ENCODE measurements around the gene STYXL2.

STYXL2 gene

DNA sequence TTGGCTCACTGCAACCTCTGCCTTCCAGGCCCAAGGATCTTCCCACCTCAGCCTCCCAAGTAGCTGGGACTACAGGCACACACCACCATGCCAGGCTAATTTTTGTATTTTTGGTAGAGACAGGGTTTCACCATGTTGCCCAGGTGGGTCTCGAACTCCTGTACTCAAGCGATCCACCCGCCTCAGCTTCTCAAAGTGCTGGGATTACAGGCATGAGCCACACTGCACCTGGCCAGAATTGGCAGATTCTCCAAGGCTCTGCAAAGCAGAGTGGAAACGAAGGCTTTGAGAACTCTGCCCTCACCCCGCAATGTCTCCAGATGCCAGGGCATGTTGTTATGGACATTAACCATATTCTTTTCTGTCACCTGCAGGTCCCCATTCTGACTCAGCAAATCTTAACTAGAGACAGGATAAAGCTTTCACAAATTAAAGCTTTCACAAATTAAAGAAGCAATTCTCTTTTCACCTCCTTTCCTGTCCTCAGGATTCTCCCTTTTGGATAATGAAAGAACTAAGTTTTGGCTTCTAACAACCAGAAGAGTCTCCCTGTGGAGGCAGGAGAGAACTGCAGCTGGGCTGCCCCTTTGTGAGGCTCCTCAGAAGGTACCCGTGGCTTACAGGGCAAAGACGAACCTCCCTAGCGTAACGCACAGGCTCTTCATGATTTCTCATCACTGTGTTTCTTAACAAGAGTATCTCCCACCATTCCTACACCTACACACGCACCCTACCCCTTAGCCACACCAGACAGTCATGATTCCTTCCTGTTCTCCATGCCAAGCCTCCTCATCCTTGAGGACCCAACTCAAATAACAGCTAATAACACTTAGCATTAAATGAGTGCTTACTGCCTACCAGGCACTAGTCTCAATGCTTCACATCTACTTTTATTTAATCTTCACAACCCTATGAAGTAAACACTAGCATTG is 33.5 kb upstream of the STYXL2 start:
- Histone ChIP-seq H3K36me3 (ENCODE audit: control insufficient read depth in 1 of 2, insufficient read depth in 2 of 2, low read length in 2 of 2) (peaks cover 5 to 48% of the 10 kb centered on the region in 2 donors), H3K9me3 (ENCODE audit: control insufficient read depth in 1 of 2, low read length in 2 of 2) (no peaks in the 10 kb centered on the region), H3K9ac (ENCODE audit: low read depth in 1 of 2, low read length in 2 of 2) (no peak overlapping the region), H3K27me3 (ENCODE audit: control insufficient read depth in 1 of 2, insufficient read depth in 2 of 2, low read length in 2 of 2) (no peaks in the 10 kb centered on the region), H3K4me3 (ENCODE audit: low read depth in 1 of 2, low read length in 2 of 2) (no peak overlapping the region), H3K4me1 (ENCODE audit: control insufficient read depth in 1 of 2, insufficient read depth in 2 of 2, low read length in 2 of 2) (peaks cover 4 to 9% of the 10 kb centered on the region in 2 donors), H3K27ac (ENCODE audit: low read depth, low read length) (no peak overlapping the region)

DNA sequence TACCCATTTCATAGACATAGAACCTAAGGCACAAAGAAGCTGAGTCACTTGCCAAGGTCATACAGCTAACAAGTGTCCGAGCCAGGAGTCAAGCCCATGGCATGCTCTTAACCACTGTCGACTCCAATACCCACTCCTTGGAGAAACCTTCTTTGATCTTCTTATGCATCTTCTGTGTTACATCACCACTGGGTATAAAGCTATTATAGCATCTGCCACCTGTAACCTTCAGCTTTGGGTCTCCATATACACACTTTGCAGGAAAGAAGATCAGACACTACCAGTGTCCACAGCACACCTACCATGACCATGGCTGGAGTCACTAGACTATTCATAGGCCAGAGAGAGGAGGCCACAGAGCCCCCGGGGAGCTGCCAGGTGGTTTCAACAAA is 32.8 kb upstream of the STYXL2 start:
- Histone ChIP-seq H3K4me3 (ENCODE audit: low read depth in 1 of 2, low read length in 2 of 2) (no peak overlapping the region), H3K9ac (ENCODE audit: low read depth in 1 of 2, low read length in 2 of 2) (no peak overlapping the region), H3K4me1 (ENCODE audit: control insufficient read depth in 1 of 2, insufficient read depth in 2 of 2, low read length in 2 of 2) (peaks cover 9 to 12% of the 10 kb centered on the region in 2 donors), H3K27me3 (ENCODE audit: control insufficient read depth in 1 of 2, insufficient read depth in 2 of 2, low read length in 2 of 2) (no peaks in the 10 kb centered on the region), H3K27ac (ENCODE audit: low read depth, low read length) (no peak overlapping the region), H3K9me3 (ENCODE audit: control insufficient read depth in 1 of 2, low read length in 2 of 2) (no peaks in the 10 kb centered on the region), H3K36me3 (ENCODE audit: control insufficient read depth in 1 of 2, insufficient read depth in 2 of 2, low read length in 2 of 2) (peaks cover 5 to 42% of the 10 kb centered on the region in 2 donors)

DNA sequence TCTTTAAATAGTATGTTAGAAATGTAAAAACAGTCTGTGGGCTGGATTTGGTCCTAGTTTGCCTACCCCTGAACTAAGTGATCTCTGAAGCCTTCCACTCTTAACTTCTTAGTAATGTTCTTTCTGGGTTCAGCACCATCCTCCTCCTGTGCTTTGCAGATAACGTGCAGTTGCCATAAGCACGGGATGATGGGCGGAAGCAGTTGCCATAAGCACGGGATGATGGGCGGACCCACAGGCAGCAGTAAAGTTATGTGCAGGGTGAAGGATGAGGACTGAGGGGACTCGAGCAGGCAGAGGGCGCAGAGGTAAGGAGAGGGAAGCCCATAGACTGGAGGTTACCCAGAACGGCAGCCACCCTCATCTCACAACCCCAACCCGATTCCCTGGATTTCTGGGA is 29.3 kb upstream of the STYXL2 start:
- Histone ChIP-seq H3K36me3 (ENCODE audit: control insufficient read depth in 1 of 2, insufficient read depth in 2 of 2, low read length in 2 of 2) (peaks cover 3 to 38% of the 10 kb centered on the region in 2 donors), H3K27me3 (ENCODE audit: control insufficient read depth in 1 of 2, insufficient read depth in 2 of 2, low read length in 2 of 2) (no peaks in the 10 kb centered on the region)

DNA sequence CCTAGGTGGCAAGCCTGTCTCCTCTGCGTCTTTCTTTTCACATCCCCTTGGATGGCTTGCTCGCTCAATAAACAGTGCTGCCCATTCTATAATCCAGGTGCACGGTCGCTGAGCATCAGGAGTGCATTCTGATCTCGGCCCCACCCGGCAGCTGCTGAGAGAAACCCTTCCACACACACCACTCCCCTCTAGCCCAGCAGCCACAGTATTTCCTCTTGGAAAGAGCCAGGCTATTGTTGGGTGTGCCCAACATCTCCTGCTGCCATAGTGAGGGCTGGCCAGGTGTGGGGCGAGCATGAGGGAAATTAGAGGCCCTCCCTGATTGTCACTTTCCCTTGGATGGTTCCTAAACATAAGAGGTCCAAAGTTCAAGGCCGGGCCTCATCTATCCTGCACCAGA is 28.4 kb upstream of the STYXL2 start:
- Histone ChIP-seq H3K4me1 (ENCODE audit: control insufficient read depth in 1 of 2, insufficient read depth in 2 of 2, low read length in 2 of 2) (peaks cover 9 to 10% of the 10 kb centered on the region in 2 donors), H3K27me3 (ENCODE audit: control insufficient read depth in 1 of 2, insufficient read depth in 2 of 2, low read length in 2 of 2) (no peaks in the 10 kb centered on the region), H3K9ac (ENCODE audit: low read depth in 1 of 2, low read length in 2 of 2) (no peak overlapping the region), H3K27ac (ENCODE audit: low read depth, low read length) (no peak overlapping the region), H3K4me3 (ENCODE audit: low read depth in 1 of 2, low read length in 2 of 2) (no peak overlapping the region), H3K9me3 (ENCODE audit: control insufficient read depth in 1 of 2, low read length in 2 of 2) (no peaks in the 10 kb centered on the region), H3K36me3 (ENCODE audit: control insufficient read depth in 1 of 2, insufficient read depth in 2 of 2, low read length in 2 of 2) (peaks cover 3 to 44% of the 10 kb centered on the region in 2 donors)

More for the DNA sequence above, 29.3 kb upstream of the STYXL2 start:
- no peaks in the 10 kb centered on the region for H3K9me3 ChIP-seq (ENCODE audit: control insufficient read depth in 1 of 2, low read length in 2 of 2)
- no peak overlapping the region for H3K27ac ChIP-seq (ENCODE audit: low read depth, low read length)
- peaks cover 9 to 10% of the 10 kb centered on the region in 2 donors for H3K4me1 ChIP-seq (ENCODE audit: control insufficient read depth in 1 of 2, insufficient read depth in 2 of 2, low read length in 2 of 2)
- no peak overlapping the region for H3K4me3 ChIP-seq (ENCODE audit: low read depth in 1 of 2, low read length in 2 of 2)
- H3K9ac ChIP-seq (ENCODE audit: low read depth in 1 of 2, low read length in 2 of 2), result no peak overlapping the region

DNA sequence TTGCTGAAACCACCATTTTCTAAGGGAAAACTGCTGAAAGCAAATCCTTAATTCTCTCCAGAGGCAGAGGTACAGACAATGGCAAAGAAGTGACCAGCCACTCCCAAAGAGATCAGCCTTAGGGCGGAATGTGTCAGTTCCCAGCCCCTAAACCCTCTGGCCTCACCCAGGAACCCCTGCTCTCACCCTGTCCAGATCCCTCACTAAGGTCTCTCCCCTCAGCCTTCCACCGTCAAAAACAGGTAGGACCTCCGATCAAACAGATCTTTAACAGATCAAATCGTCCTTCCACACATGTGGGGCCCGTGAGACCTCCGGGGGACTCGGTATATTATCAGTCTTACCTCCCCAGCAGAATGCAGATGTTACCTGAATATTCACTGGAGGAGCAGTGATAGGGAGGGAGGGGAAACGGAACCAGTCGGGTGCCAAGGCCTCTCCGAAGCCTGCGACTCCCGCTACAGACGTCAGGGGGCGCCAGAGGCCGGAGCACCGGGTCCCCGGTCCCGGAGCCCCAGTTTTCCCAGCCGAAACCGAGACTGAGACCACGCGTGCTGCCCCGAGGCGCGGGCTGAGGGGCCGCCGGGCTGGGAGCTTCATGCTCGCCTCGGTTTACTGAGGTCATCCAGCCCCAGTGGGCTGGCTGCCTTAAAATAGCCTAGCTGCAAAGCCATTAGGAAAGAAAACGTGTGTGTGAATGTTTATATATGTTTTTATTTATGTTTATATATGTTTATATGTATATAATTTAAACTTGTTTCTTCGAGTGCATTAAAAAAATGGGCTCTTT is 27.3 kb upstream of the STYXL2 start:
- H3K27ac ChIP-seq (ENCODE audit: low read depth, low read length), result no peak overlapping the region
- H3K4me1 ChIP-seq (ENCODE audit: control insufficient read depth in 1 of 2, insufficient read depth in 2 of 2, low read length in 2 of 2), result peaks cover 9 to 10% of the 10 kb centered on the region in 2 donors
- no peak overlapping the region for H3K4me3 ChIP-seq (ENCODE audit: low read depth in 1 of 2, low read length in 2 of 2)
- H3K36me3 ChIP-seq (ENCODE audit: control insufficient read depth in 1 of 2, insufficient read depth in 2 of 2, low read length in 2 of 2), result peaks cover 3 to 46% of the 10 kb centered on the region in 2 donors
- no peak overlapping the region for H3K9ac ChIP-seq (ENCODE audit: low read depth in 1 of 2, low read length in 2 of 2)
- H3K27me3 ChIP-seq (ENCODE audit: control insufficient read depth in 1 of 2, insufficient read depth in 2 of 2, low read length in 2 of 2), result no peaks in the 10 kb centered on the region
- H3K9me3 ChIP-seq (ENCODE audit: control insufficient read depth in 1 of 2, low read length in 2 of 2), result no peaks in the 10 kb centered on the region

DNA sequence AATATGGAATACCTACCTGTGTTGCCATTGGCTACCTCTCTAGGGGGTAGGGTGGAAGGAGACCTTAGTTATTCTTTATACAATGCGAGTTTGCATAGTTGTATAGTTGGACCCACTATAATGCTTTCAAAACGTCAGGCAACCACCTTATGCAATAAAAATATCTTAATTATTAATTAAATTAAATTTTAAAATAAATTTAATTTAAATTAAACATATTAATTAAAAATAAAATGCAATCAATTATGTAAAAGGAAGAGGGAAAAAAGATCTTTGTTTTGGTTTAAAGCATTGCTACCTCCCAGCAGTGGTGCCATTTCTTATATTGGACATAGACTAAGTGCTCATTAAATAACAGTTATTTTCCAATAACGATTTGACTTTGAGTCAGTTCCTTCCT is 26.0 kb upstream of the STYXL2 start:
- Histone ChIP-seq H3K4me1 (ENCODE audit: control insufficient read depth in 1 of 2, insufficient read depth in 2 of 2, low read length in 2 of 2) (peaks cover 9 to 10% of the 10 kb centered on the region in 2 donors), H3K27ac (ENCODE audit: low read depth, low read length) (no peak overlapping the region), H3K9ac (ENCODE audit: low read depth in 1 of 2, low read length in 2 of 2) (no peak overlapping the region), H3K4me3 (ENCODE audit: low read depth in 1 of 2, low read length in 2 of 2) (no peak overlapping the region), H3K27me3 (ENCODE audit: control insufficient read depth in 1 of 2, insufficient read depth in 2 of 2, low read length in 2 of 2) (no peaks in the 10 kb centered on the region), H3K36me3 (ENCODE audit: control insufficient read depth in 1 of 2, insufficient read depth in 2 of 2, low read length in 2 of 2) (peaks cover 3 to 48% of the 10 kb centered on the region in 2 donors), H3K9me3 (ENCODE audit: control insufficient read depth in 1 of 2, low read length in 2 of 2) (no peaks in the 10 kb centered on the region)

DNA sequence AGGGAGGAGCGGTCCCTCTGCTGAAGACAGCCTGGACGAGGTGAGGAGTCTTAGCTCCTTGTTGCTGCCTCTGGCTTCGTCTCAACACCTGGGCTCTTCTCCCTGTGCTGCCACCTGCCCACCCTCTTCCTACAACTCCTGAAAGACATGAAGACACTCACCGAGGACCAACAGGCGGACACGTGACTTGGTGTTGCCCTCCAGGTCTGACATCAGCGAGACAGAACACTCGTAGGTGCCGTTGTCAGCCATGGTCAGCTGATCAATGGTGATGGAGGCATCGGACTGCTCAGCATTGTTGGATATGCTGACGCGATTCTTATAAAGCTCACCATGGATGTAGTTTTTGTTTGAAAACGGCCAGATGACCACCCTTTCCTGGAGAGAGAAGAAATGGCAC is 25.1 kb upstream of the STYXL2 start:
- Histone ChIP-seq H3K9ac (ENCODE audit: low read depth in 1 of 2, low read length in 2 of 2) (no peak overlapping the region), H3K36me3 (ENCODE audit: control insufficient read depth in 1 of 2, insufficient read depth in 2 of 2, low read length in 2 of 2) (peaks cover 3 to 50% of the 10 kb centered on the region in 2 donors), H3K27ac (ENCODE audit: low read depth, low read length) (no peak overlapping the region), H3K4me3 (ENCODE audit: low read depth in 1 of 2, low read length in 2 of 2) (no peak overlapping the region), H3K27me3 (ENCODE audit: control insufficient read depth in 1 of 2, insufficient read depth in 2 of 2, low read length in 2 of 2) (no peaks in the 10 kb centered on the region), H3K9me3 (ENCODE audit: control insufficient read depth in 1 of 2, low read length in 2 of 2) (no peaks in the 10 kb centered on the region), H3K4me1 (ENCODE audit: control insufficient read depth in 1 of 2, insufficient read depth in 2 of 2, low read length in 2 of 2) (peaks cover 9 to 10% of the 10 kb centered on the region in 2 donors)

DNA sequence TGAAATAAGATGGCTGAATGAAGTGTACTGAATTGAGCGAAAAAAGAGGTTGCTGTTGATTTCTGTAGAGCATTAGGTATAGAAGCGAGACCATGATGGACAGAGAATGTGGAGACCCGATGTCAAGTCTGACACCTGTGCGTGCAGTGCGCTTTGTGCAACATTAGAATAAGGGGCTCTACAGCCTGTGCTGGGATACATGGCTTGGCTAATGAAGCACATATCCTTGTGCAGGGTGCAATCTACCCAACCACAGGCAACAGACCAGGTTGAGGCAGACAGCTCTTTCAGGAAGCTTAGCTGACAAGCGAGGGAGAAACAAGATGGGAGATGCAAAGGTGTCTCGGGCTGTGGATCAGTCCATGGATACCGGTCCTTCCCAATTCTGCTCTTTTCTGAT is 22.6 kb upstream of the STYXL2 start:
- no peaks in the 10 kb centered on the region for H3K4me1 ChIP-seq (ENCODE audit: control insufficient read depth in 1 of 2, insufficient read depth in 2 of 2, low read length in 2 of 2)
- no peaks in the 10 kb centered on the region for H3K9me3 ChIP-seq (ENCODE audit: control insufficient read depth in 1 of 2, low read length in 2 of 2)
- no peaks in the 10 kb centered on the region for H3K27me3 ChIP-seq (ENCODE audit: control insufficient read depth in 1 of 2, insufficient read depth in 2 of 2, low read length in 2 of 2)
- no peak overlapping the region for H3K27ac ChIP-seq (ENCODE audit: low read depth, low read length)
- no peak overlapping the region for H3K9ac ChIP-seq (ENCODE audit: low read depth in 1 of 2, low read length in 2 of 2)
- H3K36me3 ChIP-seq (ENCODE audit: control insufficient read depth in 1 of 2, insufficient read depth in 2 of 2, low read length in 2 of 2), result peaks cover 8 to 55% of the 10 kb centered on the region in 2 donors
- no peak overlapping the region for H3K4me3 ChIP-seq (ENCODE audit: low read depth in 1 of 2, low read length in 2 of 2)

DNA sequence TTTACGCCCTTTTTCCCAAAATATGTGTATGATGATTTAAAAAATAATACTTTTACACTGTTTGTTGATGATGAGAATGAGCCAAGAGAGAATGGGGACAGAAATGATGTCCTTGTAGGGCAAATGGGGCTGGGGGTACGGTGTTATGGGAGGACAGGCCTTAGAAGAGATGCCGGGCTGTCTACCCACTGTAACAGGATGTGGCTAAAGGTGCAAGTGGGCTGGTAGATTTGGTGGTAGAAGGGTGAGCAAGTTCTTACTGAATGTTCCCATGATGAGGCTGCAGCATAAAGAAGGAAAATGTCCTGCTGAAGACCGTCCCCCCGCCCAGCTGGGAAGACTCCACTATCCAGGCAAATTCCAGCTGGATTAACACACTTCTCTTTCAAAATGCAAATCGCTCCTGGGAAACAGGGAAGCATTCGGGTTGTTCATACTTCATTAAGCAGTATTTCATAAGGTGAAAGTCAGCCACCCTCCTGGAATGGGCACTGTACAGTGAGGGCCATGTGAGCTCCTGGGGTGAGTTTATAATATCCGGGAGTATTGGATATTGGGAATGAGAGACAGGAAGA is 17.7 kb upstream of the STYXL2 start:
- Histone ChIP-seq H3K9me3 (ENCODE audit: control insufficient read depth in 1 of 2, low read length in 2 of 2) (no peaks in the 10 kb centered on the region), H3K9ac (ENCODE audit: low read depth in 1 of 2, low read length in 2 of 2) (no peak overlapping the region), H3K36me3 (ENCODE audit: control insufficient read depth in 1 of 2, insufficient read depth in 2 of 2, low read length in 2 of 2) (peaks cover 5 to 32% of the 10 kb centered on the region in 2 donors), H3K4me3 (ENCODE audit: low read depth in 1 of 2, low read length in 2 of 2) (no peak overlapping the region), H3K27me3 (ENCODE audit: control insufficient read depth in 1 of 2, insufficient read depth in 2 of 2, low read length in 2 of 2) (no peaks in the 10 kb centered on the region), H3K4me1 (ENCODE audit: control insufficient read depth in 1 of 2, insufficient read depth in 2 of 2, low read length in 2 of 2) (peaks cover 12 to 16% of the 10 kb centered on the region in 2 donors), H3K27ac (ENCODE audit: low read depth, low read length) (no peak overlapping the region)
